Stimulated activated CD8-positive, alpha-beta memory T cell treated with anti-CD3 and anti-CD28 coated beads, Interleukin-7, amount 100 ng/mL, for 1 hour (primary cell): ENCODE results near the gene SARM1.

Experiments
- DNase-seq, 2 donors: peaks; one replicate each; pipeline ENCODE4 v3.0.0-alpha.2; 2020; ENCODE audit warnings: low read depth in 2 of 2

SARM1 gene

GRCh38 chr17:28395968-28396367 lies 24.5 kb downstream of the SARM1 start:
- no peak for DNase-seq

GRCh38 chr17:28396635-28397239 lies 25.2 kb downstream of the SARM1 start:
- no peak for DNase-seq

GRCh38 chr17:28397275-28397674 lies 25.8 kb downstream of the SARM1 start:
- no peak for DNase-seq

GRCh38 chr17:28397687-28398279 lies 26.3 kb downstream of the SARM1 start:
- DNase-seq = no peak

GRCh38 chr17:28398280-28398981 lies 26.9 kb downstream of the SARM1 start:
- DNase-seq = no peak

GRCh38 chr17:28399808-28400207 lies 28.3 kb downstream of the SARM1 start:
- no peak for DNase-seq

- no peak for DNase-seq
Measured at GRCh38 chr17:28402224-28402630, 30.7 kb downstream of the SARM1 start.

GRCh38 chr17:28402844-28403243 lies 31.4 kb downstream of the SARM1 start:
- no peak for DNase-seq

- DNase-seq = no peak
Measured at GRCh38 chr17:28404007-28404406, 32.5 kb downstream of the SARM1 start.

GRCh38 chr17:28404461-28404811 lies 32.9 kb downstream of the SARM1 start:
- DNase-seq = no peak

GRCh38 chr17:28404812-28405570 lies 33.5 kb downstream of the SARM1 start:
- no peak for DNase-seq

- no peak for DNase-seq
Measured at GRCh38 chr17:28405632-28406472, 34.4 kb downstream of the SARM1 start, which contains the start of gene SLC46A1. TSS of gene SLC46A1 (minus strand) at chr17:28406212. CDS start at chr17:28406114, 98 bp downstream.

GRCh38 chr17:28406473-28406814 lies 35.0 kb downstream of the SARM1 start:
- DNase-seq = no peak

GRCh38 chr17:28407130-28407973 lies 35.9 kb downstream of the SARM1 start:
- DNase-seq = no peak

- no peak for DNase-seq
Measured at GRCh38 chr17:28407974-28408306, 36.4 kb downstream of the SARM1 start.

GRCh38 chr17:28412099-28412498 lies 40.6 kb downstream of the SARM1 start:
- DNase-seq = no peak

GRCh38 chr17:28413804-28414203 lies 42.3 kb downstream of the SARM1 start:
- no peak for DNase-seq

- DNase-seq = no peak
Measured at GRCh38 chr17:28415886-28416285, 44.4 kb downstream of the SARM1 start.

GRCh38 chr17:28416703-28417311 lies 45.3 kb downstream of the SARM1 start:
- DNase-seq = peak in 1 of 2 donors; percentile 18

GRCh38 chr17:28421787-28422305 lies 50.4 kb downstream of the SARM1 start:
- DNase-seq = no peak
